SK-N-SH treated with all-trans-retinoic acid at 6 μM for 48 hours (cell line): ENCODE results near the gene WDR5.

Source experiments
- ATAC-seq: fragments of 200-7000 bp; cut with Tn5 transposase; 3 replicates; pipeline ENCODE4 v1.9.1; 2020; ENCODE audit warnings: mild to moderate bottlenecking, moderate library complexity
- ARNTL ChIP-seq: fragments of 450-650 bp; formaldehyde crosslinking; IDR thresholded peaks from 2 replicates; pipeline ENCODE4 v1.5.0; 2020; ENCODE audit warnings: low read depth, mild to moderate bottlenecking, moderate library complexity, borderline replicate concordance
- CREB5 ChIP-seq: fragments of 250-450 bp; sonication (Bioruptor Pico); IDR thresholded peaks from 2 replicates; pipeline ENCODE4 v1.5.1; 2020; ENCODE audit warnings: low read depth, mild to moderate bottlenecking, moderate library complexity
- CSDC2 ChIP-seq: fragments of 250-450 bp; sonication (Bioruptor Pico); IDR thresholded peaks from 2 replicates; pipeline ENCODE4 v1.5.0; 2020; ENCODE audit warnings: mild to moderate bottlenecking, moderate library complexity
- CSRNP3 ChIP-seq: fragments of 250-450 bp; sonication (Bioruptor Pico); IDR thresholded peaks from 2 replicates; pipeline ENCODE4 v1.5.1; 2021; ENCODE audit warnings: mild to moderate bottlenecking, moderate library complexity
- ISL1 ChIP-seq: fragments of 250-450 bp; sonication (Bioruptor Pico); IDR thresholded peaks from 2 replicates; pipeline ENCODE4 v2.1.2; 2022; ENCODE audit warnings: mild to moderate bottlenecking, moderate library complexity
- OSR1 ChIP-seq: fragments of 250-450 bp; sonication (Bioruptor Pico); IDR thresholded peaks from 2 replicates; pipeline ENCODE4 v1.8.0; 2022; ENCODE audit warnings: moderate library complexity, mild to moderate bottlenecking, inconsistent platforms
- PATZ1 ChIP-seq: fragments of 250-450 bp; sonication (Bioruptor Pico); IDR thresholded peaks from 2 replicates; pipeline ENCODE4 v1.8.0; 2020; ENCODE audit warnings: mild to moderate bottlenecking, moderate library complexity, borderline replicate concordance
- POU6F1 ChIP-seq: fragments of 250-450 bp; sonication (Bioruptor Pico); IDR thresholded peaks from 2 replicates; pipeline ENCODE4 v1.8.0; 2021; ENCODE audit warnings: low read depth, mild to moderate bottlenecking, moderate library complexity, borderline replicate concordance
- PPARA ChIP-seq: fragments of 250-450 bp; sonication (Bioruptor Pico); IDR thresholded peaks from 2 replicates; pipeline ENCODE4 v1.5.0; 2020; ENCODE audit warnings: mild to moderate bottlenecking, borderline replicate concordance
- RARB ChIP-seq: fragments of 250-450 bp; sonication (Bioruptor Pico); IDR thresholded peaks from 2 replicates; pipeline ENCODE4 v1.8.0; 2021; ENCODE audit warnings: mild to moderate bottlenecking, moderate library complexity
- SNAI2 ChIP-seq: fragments of 250-450 bp; sonication (Bioruptor Pico); IDR thresholded peaks from 2 replicates; pipeline ENCODE4 v1.5.0; 2020; ENCODE audit warnings: mild to moderate bottlenecking, moderate library complexity
- TCF4 ChIP-seq: fragments of 250-450 bp; sonication (Bioruptor Pico); IDR thresholded peaks from 2 replicates; pipeline ENCODE4 v1.8.0; 2021; ENCODE audit warnings: mild to moderate bottlenecking, moderate library complexity, borderline replicate concordance
- TOX ChIP-seq: fragments of 250-450 bp; sonication (Bioruptor Pico); IDR thresholded peaks from 2 replicates; pipeline ENCODE4 v1.8.0; 2021; ENCODE audit warnings: mild to moderate bottlenecking, moderate library complexity, borderline replicate concordance
- TSHZ2 ChIP-seq: fragments of 250-450 bp; sonication (Bioruptor Pico); IDR thresholded peaks from 2 replicates; pipeline ENCODE4 v1.5.0; 2020; ENCODE audit warnings: mild to moderate bottlenecking, moderate library complexity
- ZC3H10 ChIP-seq: fragments of 250-450 bp; sonication (Bioruptor Pico); IDR thresholded peaks from 2 replicates; pipeline ENCODE4 v1.5.1; 2021; ENCODE audit warnings: mild to moderate bottlenecking, moderate library complexity
- ZFP3 ChIP-seq: fragments of 250-450 bp; sonication (Bioruptor Pico); IDR thresholded peaks from 2 replicates; pipeline ENCODE4 v1.5.0; 2020; ENCODE audit warnings: mild to moderate bottlenecking, moderate library complexity
- ZFP30 ChIP-seq: fragments of 450-650 bp; formaldehyde crosslinking; IDR thresholded peaks from 2 replicates; pipeline ENCODE4 v1.5.0; 2022; ENCODE audit warnings: mild to moderate bottlenecking, moderate library complexity
- ZNF565 ChIP-seq: fragments of 450-650 bp; formaldehyde crosslinking; conservative IDR thresholded peaks from 2 replicates; pipeline ENCODE4 v1.5.0; 2020; ENCODE audit warnings: low read depth, mild to moderate bottlenecking, moderate library complexity
- ZNF70 ChIP-seq: fragments of 450-650 bp; formaldehyde crosslinking; IDR thresholded peaks from 2 replicates; pipeline ENCODE4 v1.5.0; 2020; ENCODE audit warnings: mild to moderate bottlenecking, moderate library complexity
- ZNF8 ChIP-seq: fragments of 450-650 bp; formaldehyde crosslinking; IDR thresholded peaks from 2 replicates; pipeline ENCODE4 v1.5.0; 2020; ENCODE audit warnings: mild to moderate bottlenecking, moderate library complexity

WDR5 gene

GRCh38 chr9:134187110-134187531 is 51.2 kb downstream of the WDR5 start:
- no peak for TF ChIP-seq ZC3H10 (CRISPR knock-in tag)
- no peak for TF ChIP-seq PPARA (CRISPR knock-in tag)
- no peak for TF ChIP-seq ZFP30 (CRISPR knock-in tag)
- no peak for TF ChIP-seq TOX (CRISPR knock-in tag)
- no peak for TF ChIP-seq CSRNP3
- no peak for ATAC-seq

GRCh38 chr9:134187891-134188385 is 52.1 kb downstream of the WDR5 start:
- ATAC-seq: no peak
- TF ChIP-seq ZNF70 (CRISPR knock-in tag): no peak
- no peak for TF ChIP-seq ZNF8
- TF ChIP-seq ZFP30 (CRISPR knock-in tag): no peak
- TF ChIP-seq TSHZ2: no peak
- no peak for TF ChIP-seq TCF4 (CRISPR knock-in tag)
- no peak for TF ChIP-seq ARNTL (CRISPR knock-in tag)
- TF ChIP-seq RARB (CRISPR knock-in tag): no peak
- no peak for TF ChIP-seq ISL1 (CRISPR knock-in tag)

- ATAC-seq: no peak
- no peak for TF ChIP-seq ZNF70 (CRISPR knock-in tag)
- TF ChIP-seq POU6F1 (CRISPR knock-in tag): no peak
- no peak for TF ChIP-seq ARNTL (CRISPR knock-in tag)
- TF ChIP-seq ZNF565: no peak
- no peak for TF ChIP-seq OSR1 (CRISPR knock-in tag)
- no peak for TF ChIP-seq TCF4 (CRISPR knock-in tag)
- TF ChIP-seq PPARA (CRISPR knock-in tag): no peak
- no peak for TF ChIP-seq ZC3H10 (CRISPR knock-in tag)
- no peak for TF ChIP-seq ISL1 (CRISPR knock-in tag)
Observed at GRCh38 chr9:134188386-134189144, 52.7 kb downstream of the WDR5 start.

- no peak for ATAC-seq
- no peak for TF ChIP-seq CREB5
- no peak for TF ChIP-seq ZFP3
- no peak for TF ChIP-seq CSRNP3
- no peak for TF ChIP-seq CSDC2
- no peak for TF ChIP-seq SNAI2
- TF ChIP-seq PATZ1 (CRISPR knock-in tag): no peak
- no peak for TF ChIP-seq ZC3H10 (CRISPR knock-in tag)
- TF ChIP-seq POU6F1 (CRISPR knock-in tag): no peak
Observed at GRCh38 chr9:134189145-134189469, 53.2 kb downstream of the WDR5 start.
